ENCODE results near the gene RABGAP1L. TPM values are rescaled to one million over a fixed set of nuclear protein-coding genes. Genes with fewer than 3 reads are reported as not detected.

The RABGAP1L gene
- total and polyA plus RNA-seq, 2 experiments from 2014 or later = 9.2 to 21.4 TPM

DNA sequence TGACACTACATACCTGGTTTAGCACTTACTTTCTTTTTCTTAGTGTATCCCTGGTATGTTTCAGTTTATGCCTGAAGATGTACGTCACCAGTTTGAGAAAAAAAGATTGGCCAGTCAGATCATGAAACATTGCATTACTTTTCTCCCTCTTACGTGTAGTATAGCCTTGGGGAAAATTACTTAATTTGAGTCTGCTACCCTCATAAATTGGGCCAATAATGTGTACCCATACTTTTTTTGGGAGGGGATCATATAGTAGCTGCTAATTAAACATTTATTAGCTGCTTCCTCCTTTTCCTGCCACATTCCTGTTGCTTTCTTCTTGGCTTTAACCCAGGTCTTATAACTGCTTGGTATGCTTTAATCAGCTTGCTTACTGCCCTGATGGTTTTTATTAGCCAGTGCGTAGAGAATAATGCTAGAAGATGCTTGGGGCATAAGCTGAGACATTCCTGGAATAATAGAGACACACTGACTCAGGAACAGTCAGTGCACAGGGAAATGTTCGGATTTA is 32.1 kb downstream of the RABGAP1L start:
- peak in 1 of 2 donors; percentile 50 for DNase-seq (ENCODE audit: low read depth in 1 of 2, low spot score in 1 of 2)
- H3K4me3 ChIP-seq = no peak overlapping the region
- no peak overlapping the region for H3K27ac ChIP-seq
- H3K4me1 ChIP-seq (ENCODE audit: low read depth) = no peaks in the 10 kb centered on the region
- no peaks in the 10 kb centered on the region for H3K9me3 ChIP-seq (ENCODE audit: low read depth)
- no peaks in the 10 kb centered on the region for H3K36me3 ChIP-seq
- no peaks in the 10 kb centered on the region for H3K27me3 ChIP-seq
- TF ChIP-seq, protein P1, sequence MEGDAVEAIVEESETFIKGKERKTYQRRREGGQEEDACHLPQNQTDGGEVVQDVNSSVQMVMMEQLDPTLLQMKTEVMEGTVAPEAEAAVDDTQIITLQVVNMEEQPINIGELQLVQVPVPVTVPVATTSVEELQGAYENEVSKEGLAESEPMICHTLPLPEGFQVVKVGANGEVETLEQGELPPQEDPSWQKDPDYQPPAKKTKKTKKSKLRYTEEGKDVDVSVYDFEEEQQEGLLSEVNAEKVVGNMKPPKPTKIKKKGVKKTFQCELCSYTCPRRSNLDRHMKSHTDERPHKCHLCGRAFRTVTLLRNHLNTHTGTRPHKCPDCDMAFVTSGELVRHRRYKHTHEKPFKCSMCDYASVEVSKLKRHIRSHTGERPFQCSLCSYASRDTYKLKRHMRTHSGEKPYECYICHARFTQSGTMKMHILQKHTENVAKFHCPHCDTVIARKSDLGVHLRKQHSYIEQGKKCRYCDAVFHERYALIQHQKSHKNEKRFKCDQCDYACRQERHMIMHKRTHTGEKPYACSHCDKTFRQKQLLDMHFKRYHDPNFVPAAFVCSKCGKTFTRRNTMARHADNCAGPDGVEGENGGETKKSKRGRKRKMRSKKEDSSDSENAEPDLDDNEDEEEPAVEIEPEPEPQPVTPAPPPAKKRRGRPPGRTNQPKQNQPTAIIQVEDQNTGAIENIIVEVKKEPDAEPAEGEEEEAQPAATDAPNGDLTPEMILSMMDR (IDR thresholded peaks at IDR 0.05; ENCODE audit: low read depth, low read length) = no peak

DNA sequence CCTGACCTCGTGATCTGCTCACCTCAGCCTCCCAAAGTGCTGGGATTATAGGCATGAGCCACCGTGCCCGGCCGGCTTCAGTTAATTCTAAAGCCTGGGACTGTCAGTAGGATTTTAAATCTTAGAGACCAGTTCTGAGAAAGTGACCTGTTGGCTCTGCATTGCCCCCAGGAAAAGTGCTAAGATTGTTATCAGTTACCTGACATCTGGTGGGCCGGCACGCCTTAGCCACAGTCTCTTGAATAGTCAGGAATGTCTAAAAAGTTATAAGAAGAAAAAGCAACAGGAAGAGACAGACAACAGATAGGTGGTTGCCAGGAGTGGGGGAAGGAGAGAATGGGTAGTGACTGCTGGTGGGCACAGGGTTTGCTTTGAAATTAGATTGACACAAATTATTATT is 35.1 kb downstream of the RABGAP1L start:
- Histone ChIP-seq H3K9me3 (ENCODE audit: low read depth) (no peaks in the 10 kb centered on the region), H3K36me3 (no peaks in the 10 kb centered on the region), H3K27me3 (no peaks in the 10 kb centered on the region), H3K4me3 (no peak overlapping the region), H3K4me1 (ENCODE audit: low read depth) (no peaks in the 10 kb centered on the region), H3K27ac (no peak overlapping the region)
- no peak for DNase-seq (ENCODE audit: low read depth in 1 of 2, low spot score in 1 of 2)
- TF ChIP-seq, protein P1 (IDR thresholded peaks at IDR 0.05; ENCODE audit: low read depth, low read length) = no peak

DNA sequence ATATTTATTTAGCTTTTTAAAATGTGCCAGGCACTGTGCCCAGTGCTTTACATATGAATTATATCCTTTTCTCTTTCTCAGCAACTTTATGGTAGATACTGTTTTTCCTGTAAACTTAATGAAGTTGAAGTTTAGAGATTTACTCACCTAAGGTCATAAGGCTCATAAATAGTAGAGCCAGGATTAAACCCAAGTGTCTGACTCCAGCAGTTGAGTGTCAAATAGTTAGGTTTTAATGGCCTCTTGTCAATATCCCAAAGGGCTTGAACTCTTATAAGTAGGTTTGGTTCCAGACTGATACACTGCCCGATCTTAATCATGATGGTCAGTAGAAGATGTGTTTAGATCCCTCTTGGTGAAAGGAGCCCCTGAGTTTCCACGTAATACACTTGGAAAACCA is 37.8 kb downstream of the RABGAP1L start:
- Histone ChIP-seq H3K4me1 (ENCODE audit: low read depth) (no peaks in the 10 kb centered on the region), H3K27ac (no peak overlapping the region), H3K27me3 (no peaks in the 10 kb centered on the region), H3K36me3 (no peaks in the 10 kb centered on the region), H3K9me3 (ENCODE audit: low read depth) (no peaks in the 10 kb centered on the region), H3K4me3 (no peak overlapping the region)
- TF ChIP-seq, protein P1 (IDR thresholded peaks at IDR 0.05; ENCODE audit: low read depth, low read length) = no peak
- DNase-seq (ENCODE audit: low read depth in 1 of 2, low spot score in 1 of 2) = no peak

DNA sequence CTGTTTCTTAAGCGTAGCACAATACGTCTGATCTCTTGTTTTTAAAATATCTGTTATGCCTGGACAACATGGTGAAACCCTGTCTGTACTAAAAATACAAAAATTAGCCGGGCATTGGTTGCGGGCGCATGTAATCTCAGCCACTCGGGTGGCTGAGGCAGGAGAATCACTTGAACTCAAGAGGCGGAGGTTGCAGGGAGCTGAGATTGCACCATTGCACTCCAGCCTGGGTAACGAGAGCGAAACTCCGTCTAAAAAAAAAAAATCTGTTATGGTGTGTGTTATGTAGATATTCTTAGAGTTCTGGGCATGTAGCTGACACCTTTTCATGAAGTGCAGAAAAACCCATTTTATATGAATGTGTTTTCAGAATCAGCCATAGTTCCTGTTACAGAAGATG is 38.2 kb downstream of the RABGAP1L start:
- no peak overlapping the region for H3K4me3 ChIP-seq

DNA sequence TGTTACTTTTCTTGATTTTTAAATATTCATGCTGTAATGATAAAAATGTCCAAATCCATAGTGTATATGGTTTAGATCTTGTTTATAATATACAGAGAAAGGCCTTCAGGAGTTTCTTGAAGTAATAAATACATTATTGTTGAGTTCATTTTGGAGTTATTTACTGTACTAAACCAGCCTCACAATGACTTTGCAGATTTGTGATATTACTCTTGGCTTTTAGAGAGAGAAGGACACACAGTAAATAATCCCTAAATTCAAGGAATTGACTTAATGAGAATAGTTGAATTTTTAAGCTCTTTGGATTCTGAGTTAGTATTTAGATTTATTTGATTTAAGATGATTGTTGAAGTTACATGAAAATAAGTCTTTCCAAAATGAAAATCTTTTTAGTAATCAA is 38.9 kb downstream of the RABGAP1L start:
- TF ChIP-seq, protein P1 (IDR thresholded peaks at IDR 0.05; ENCODE audit: low read depth, low read length) = no peak
- no peaks in the 10 kb centered on the region for H3K36me3 ChIP-seq
- no peaks in the 10 kb centered on the region for H3K4me1 ChIP-seq (ENCODE audit: low read depth)
- no peaks in the 10 kb centered on the region for H3K27me3 ChIP-seq
- H3K27ac ChIP-seq = no peak overlapping the region
- H3K4me3 ChIP-seq = no peak overlapping the region
- H3K9me3 ChIP-seq (ENCODE audit: low read depth) = no peaks in the 10 kb centered on the region
- no peak for DNase-seq (ENCODE audit: low read depth in 1 of 2, low spot score in 1 of 2)

More for the DNA sequence above, 38.2 kb downstream of the RABGAP1L start:
- H3K27me3 ChIP-seq = no peaks in the 10 kb centered on the region
- H3K27ac ChIP-seq = no peak overlapping the region
- no peaks in the 10 kb centered on the region for H3K4me1 ChIP-seq (ENCODE audit: low read depth)
- TF ChIP-seq, protein P1 (IDR thresholded peaks at IDR 0.05; ENCODE audit: low read depth, low read length) = no peak
- DNase-seq (ENCODE audit: low read depth in 1 of 2, low spot score in 1 of 2) = no peak
- H3K9me3 ChIP-seq (ENCODE audit: low read depth) = no peaks in the 10 kb centered on the region
- no peaks in the 10 kb centered on the region for H3K36me3 ChIP-seq

DNA sequence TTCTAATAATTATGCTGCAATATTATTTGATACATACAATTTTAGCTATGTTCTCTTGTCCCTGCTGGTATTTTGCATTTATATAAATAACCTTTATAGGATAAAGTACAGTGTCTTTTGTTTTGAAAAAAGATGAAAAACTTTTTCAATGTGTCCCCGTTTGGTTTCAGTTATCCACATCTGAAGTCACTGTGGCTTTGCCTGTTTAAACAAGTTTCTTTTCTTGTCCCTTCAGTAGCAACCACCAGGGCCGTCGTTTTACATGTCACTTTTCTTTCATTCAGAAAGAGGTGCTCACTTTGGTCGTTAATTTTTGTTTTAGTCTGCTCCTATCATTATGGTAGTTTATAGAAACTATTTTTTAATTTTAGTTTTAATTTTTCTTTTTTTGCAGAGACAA is 41.4 kb downstream of the RABGAP1L start:
- DNase-seq (ENCODE audit: low read depth in 1 of 2, low spot score in 1 of 2) = no peak
- TF ChIP-seq, protein P1 (IDR thresholded peaks at IDR 0.05; ENCODE audit: low read depth, low read length) = no peak
- H3K4me3 ChIP-seq = no peak overlapping the region
- H3K27ac ChIP-seq = no peak overlapping the region
- no peaks in the 10 kb centered on the region for H3K27me3 ChIP-seq
- no peaks in the 10 kb centered on the region for H3K9me3 ChIP-seq (ENCODE audit: low read depth)
- no peaks in the 10 kb centered on the region for H3K36me3 ChIP-seq
- H3K4me1 ChIP-seq (ENCODE audit: low read depth) = no peaks in the 10 kb centered on the region

Measured in cardiac muscle cell (in vitro differentiated cells and primary cell).